HG03196 (cell line): Measurements from ENCODE around the gene STARD10.

ENCODE experiments used
- ATAC-seq: cut with Tn5 transposase; IDR thresholded peaks from one replicate; pipeline ENCODE4 v1.9.1; 2021; ENCODE audit not compliant: unreplicated experiment

Gene STARD10

DNA sequence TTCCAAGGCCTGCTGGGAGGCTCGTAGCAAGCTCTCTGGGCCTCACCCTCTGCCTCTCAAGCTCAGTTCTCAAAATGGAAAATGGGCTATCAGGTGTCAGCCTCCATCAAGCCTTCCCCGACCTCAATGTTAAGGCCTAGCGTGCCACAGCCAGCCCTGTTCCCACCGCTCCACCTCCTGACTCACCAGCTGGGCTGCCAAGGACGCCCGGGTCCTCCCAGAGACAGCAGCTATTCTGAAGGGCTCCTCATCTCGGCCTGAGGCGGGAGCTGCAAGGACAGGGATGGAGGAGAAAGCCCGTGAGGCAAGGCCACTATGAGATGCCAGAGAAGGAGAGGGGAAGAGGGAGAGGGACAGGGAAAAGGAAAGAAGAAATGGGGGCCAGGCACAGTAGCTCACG, 61.5 kb downstream of the STARD10 start:
- no peak for ATAC-seq

DNA sequence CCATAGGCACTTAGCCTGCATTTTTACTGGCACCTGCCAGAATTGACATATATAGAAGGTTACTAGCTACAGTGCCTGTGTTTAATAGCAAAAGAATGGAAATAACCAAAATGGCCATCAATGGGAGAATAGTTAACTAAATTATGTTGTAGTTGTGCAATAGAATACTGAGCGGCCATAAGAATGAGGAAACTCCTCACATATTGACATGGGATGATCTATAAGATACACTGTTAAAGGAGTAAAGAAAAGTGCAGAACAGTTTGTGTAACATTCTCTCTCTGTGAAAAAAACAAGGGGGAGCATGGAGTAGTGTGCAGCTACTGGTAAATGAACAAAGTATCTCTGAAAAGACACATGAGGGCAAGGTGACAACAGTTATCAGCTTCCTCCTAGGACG, 63.1 kb downstream of the STARD10 start:
- ATAC-seq = no peak

DNA sequence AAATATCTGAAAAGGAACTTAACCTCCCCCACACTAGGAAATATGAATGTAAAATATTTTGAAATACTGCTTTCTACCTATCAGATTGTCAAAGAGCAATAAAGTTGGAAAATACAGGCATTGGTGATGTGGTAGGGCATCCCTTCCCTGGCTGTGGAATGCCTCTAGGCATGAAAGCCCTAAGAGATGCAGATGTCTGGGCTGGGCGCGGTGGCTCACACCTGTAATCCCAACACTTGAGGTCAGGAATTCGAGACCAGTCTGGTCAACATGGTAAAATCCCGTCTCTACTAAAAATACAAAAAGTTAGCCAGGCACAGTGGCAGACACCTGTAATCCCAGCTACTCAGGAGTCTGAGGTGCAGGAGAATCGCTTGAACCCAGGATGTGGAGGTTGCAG, 63.6 kb downstream of the STARD10 start:
- no peak for ATAC-seq

DNA sequence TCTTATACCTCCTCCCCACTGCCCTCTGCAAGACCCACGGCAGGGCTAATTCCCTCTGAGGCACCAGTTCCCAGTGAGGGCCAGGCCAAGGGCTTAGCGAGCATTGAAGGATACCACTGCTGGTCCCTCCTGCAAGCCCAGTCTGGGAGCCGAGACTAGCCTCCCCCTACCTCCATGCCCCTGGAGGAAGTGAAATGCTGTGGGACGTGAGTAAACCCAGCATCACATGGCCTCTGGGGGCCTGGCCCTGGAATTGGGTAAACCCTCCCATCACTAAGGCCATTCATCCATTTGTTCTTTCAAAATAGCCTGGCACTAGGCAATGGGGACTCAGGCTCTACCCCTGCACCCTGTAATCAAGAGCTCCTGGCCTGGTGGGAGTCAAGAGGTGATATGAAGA, 66.3 kb downstream of the STARD10 start:
- ATAC-seq = no peak

DNA sequence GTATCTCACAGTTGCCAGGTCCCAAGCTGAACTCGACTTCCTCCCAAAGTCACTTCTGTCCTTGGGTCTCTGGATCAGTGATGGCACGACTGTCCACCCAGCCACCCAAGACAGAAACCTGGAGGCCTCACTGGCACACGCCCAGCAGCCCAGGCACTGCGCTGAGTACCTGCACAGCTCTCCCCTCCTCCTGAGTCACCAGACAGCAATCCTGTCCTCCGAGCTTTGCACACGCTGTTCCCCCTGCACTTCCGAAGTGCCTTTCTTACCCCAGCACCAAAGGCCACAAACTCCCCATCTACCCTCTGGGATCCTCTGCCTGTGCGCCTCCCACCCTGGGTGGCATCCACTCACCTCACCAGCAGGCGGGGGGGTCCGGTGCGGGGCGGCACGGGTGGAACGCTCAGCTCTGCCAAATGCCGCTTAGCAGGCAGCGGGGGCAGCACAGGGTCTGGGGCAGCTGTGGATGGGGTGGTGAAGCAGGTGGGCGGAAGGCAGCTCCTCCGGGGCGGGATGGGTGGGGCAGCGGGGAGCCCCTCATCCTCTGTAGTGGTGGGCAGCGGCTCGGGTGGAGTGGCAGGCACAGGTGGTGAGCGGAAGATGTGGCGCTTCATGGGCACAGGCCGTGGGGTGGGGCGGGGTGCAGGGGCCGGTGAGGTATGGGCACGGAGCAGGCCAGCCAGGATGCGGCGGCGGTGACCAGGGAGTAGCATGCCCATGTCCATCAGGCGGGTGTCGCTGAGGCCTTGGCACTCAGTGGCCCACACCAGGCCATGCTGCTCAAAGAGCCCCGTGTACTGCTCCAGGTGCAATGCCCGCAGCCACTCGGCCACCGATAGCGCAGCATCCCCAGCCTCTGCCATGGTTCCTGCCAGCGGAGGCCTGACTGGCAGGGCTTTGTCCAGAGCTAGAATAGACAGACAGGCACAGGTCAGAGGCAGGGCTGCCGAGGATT, 67.3 kb downstream of the STARD10 start:
- ATAC-seq = no peak

DNA sequence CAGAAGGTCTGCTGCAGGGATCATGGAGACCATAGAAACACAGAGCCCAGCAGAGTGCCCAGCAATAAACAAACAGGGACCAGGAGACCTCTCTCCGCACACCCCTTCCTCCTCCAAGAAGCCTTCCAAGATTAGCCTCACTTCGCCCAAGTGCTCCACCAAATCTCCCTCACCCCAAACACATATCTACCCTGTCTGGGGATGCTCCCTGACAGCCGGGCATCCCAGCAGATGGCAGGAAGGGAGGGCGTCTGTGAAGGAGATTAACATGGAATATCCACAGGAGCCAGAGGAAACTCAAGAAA, 68.2 kb downstream of the STARD10 start:
- ATAC-seq = no peak

DNA sequence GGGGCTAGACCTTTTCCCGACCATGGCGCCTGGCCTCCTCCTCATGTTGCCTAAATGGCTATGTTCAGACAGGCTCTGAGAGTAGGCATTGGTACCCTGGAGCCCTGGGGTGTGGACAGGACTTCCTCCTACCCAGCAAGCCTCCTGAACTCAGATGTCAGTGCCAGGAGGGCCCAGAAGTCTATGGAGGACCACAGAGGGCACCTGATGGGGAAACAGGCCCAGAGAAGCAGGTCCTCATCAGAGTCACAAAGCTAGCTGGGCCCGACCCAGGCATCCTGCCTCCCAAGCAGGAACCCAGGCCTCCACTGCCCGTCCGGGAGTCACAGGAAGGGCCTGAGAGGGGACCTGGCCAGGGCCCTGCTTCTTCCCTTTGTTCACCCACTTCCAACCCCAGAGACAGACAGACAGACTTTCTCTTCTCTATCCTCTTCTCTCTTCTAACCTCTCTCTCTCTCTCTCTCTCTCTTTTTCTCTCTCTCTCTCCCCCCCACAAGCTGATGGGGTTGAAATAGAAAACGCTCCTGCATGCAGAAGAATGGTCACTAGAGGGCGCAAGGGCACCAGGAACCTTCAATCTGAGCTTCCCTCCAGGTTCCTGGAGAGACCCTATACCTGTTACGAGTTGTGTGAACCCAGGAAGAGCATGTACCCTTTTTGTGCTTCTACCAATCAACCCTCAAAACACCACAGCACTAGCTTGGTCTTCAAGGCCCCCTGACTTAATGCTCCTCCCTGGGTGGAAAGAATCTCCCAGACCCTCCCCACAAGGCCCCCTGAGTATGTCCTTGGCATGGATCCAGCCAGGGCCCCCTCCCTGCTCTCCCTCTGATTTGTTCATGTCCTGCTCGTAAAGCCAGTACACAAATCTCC, 68.8 kb downstream of the STARD10 start:
- no peak for ATAC-seq

DNA sequence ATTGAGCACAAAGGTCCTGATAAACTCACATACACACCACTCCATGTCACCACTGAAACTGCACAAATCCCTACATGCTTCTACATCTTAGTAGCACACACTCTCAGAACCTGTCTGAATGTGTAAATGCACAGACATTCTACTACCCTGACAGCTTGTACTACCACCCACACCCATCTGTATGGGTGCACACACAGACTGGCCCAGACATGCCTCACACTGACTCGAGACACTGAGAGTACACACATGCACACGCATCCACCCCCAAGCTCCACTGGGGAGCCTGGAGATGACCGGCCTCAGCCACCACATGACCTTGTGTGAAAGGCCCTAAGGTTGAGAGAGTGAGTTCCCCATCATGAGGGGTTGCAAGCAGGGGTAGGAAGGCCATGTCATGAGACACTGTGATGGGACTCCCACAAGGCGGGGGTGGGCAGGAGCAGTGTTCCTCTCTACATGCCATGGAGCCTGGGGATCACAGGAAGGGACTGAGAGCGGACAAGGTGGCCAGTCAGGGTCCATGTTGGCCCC, 69.8 kb downstream of the STARD10 start:
- ATAC-seq = no peak

DNA sequence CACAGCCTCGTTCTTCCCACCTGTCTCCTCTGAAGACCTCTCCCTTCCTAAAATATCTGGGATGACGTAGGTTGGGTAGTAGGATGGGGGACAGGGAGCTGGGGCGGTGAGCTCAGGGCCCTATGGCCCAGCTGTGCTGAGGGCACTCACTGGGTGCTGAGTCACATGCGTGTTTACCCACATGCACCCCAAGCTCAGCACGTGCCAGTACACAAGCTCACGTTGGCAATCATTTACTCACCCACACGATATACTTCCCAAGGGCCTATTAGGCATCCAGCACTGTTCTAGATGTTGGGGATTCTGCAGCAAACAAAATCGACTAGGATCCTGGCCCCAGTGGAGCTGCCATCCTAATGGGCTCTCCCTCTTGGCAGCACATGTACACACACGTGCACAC, 70.3 kb downstream of the STARD10 start:
- ATAC-seq = no peak

DNA sequence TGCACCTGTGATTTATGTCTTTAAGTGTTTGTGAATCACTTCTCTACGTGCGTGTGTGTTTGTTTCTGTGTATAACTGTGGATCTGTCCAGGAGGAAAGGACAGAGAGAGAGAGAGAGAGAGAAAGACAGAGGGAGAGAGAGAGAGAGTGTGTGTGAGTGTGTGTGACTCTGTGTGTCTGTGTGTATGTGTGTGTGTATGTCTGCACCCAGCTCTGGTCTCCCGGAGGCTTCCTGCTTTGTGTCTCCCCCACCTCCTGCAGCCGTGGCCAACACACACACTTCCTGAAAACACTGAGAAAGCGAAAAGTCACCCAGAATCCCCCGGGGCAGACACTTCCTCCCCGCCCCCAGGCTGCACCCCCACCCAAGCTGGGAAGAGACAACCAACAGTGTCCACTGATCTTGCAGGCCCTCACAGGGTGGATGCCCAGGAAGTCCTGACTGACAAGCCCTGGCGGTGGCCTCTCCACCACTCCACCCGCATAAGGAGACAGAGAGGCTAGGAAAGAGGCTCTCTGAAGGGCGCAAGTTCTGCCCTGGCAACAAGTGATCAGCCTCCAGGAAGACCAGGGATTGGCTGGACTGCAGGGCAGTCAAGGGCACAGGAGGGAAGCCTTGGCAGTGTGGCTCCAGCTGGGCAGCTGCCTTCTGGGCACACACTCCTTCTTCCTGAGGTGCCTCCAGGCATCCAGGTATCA, 71.6 kb downstream of the STARD10 start:
- peak; percentile 60 for ATAC-seq

DNA sequence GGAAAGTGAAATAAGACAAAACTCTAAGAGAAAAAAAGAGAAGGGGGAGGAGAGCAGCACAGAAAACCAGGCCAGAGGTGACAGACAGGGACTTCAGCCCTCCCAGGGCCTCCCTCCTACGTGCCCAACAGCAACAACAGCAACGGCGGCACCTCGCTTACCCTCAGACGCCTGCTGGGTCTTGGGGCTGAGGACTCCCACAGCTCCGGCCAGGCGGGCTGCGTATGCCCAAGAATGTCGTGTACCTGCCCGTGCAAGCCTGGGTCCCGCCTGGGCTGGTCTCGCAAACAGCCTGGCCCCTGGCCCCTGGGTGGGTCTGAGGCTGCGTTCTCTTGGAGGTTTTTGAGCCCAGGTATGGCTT, 72.2 kb downstream of the STARD10 start:
- no peak for ATAC-seq

DNA sequence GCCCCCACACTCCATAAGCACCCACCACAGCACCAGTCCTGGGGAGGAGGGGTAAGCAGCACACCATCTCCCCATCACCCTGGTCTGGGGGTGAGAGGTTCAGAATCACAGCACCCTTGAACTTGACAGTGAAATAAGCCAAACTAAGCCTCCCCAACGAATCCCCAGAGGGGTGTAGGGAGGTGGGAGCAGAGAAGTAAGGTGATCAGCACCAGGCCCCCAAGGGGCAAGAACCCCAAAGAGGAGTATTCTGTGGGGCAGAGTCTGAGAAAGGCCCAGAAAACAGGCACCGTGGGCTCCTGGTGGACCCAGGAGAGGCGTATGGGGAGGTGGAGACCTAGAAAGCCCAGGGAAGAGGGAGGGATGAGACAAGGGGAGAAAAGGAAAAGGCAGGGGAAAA, 72.6 kb downstream of the STARD10 start:
- no peak for ATAC-seq

DNA sequence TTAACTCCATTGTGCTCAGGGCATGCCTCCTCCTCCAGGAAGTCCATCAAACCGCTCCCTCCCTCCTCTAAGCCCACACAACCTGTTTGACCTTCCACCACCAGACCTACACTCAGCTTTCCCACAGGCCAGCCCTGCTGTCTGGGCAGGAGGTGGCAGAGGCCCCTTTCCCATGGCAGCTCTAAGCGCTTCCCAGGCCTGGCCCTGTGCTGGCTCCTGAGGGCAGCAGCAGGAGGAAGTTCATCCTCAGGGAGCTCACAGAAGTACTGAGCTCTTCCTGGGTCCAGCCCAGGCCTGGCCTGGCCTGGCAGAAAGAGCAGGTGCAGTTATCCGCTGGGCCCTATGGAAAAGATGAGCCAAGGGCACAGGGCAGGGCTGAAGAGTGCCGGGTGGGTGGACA, 73.1 kb downstream of the STARD10 start:
- ATAC-seq = no peak

DNA sequence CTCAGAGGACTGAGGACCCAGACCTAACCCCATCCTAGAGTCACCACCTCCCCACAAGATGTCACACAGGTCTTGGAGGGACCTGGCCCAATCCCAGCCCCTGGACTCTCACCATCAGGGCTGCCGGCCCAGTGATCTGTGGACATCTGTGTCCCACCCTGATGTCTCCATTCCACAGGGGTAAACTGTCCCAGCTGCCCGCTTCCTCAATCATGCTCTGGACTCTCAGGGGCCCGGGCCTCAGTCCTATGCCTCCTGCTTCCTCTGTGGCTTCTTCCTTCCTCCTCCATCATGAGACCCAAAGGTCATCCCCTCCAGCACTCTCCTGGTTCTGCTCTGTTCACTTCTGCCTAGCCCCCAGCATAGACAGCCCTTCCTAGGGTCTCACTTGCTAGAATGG, 73.8 kb downstream of the STARD10 start:
- ATAC-seq = no peak

DNA sequence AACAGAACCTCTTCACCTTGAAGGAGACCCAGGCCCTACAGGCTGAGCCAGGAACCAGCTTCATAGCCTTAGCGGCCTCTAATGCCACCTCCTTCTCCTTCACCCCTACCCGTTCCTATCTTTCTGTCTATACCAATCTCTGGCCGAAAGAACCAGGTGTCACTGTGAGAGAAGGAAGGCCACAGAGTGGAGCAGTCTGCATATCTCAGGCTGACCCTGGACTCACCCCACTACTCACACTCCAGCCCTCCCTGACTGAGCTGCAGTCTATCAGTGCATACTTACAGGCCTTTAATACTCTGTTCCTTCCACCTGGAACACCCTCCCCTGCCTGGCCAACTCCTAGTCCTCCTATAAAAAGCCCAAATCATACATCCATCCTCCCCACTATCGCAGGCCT, 74.3 kb downstream of the STARD10 start:
- no peak for ATAC-seq

DNA sequence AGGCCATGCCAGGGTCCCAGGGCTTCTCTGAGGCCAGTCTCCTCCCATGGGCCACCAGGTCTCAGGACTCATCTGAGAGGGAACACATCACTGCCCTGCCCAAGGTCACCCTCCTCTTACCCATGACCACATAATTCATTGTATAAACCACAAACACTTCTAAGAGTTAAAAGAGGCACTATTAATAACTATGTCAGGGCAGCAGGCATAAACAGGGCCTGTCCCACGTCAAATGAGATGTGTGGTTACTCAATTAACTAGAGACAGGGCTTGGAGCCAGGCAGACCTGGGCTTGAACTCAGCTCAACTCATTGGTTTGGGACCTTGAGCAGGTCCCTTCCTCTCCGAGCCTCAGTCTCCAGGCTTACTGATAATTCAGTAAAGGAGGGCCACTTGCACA, 74.7 kb downstream of the STARD10 start:
- ATAC-seq = no peak

DNA sequence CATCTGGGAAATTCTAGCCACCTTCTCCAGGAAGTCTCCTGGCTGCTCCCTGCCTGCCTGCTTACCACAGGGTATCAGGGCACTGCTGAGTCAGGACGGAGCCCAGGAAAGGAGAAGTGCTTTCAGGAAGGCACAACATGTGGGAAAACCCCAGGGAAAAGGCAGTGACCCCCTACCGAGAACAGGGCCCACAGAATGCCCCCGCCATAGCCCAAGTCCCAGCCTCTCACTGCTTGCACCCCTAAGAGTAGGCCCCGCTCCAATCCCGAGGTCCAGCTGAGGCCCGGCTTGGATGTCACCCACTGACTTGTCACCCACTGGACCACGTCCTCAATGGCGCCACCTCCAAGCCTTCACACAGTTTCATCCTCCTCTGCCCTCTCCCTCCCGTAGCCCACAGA, 75.7 kb downstream of the STARD10 start:
- ATAC-seq = no peak

DNA sequence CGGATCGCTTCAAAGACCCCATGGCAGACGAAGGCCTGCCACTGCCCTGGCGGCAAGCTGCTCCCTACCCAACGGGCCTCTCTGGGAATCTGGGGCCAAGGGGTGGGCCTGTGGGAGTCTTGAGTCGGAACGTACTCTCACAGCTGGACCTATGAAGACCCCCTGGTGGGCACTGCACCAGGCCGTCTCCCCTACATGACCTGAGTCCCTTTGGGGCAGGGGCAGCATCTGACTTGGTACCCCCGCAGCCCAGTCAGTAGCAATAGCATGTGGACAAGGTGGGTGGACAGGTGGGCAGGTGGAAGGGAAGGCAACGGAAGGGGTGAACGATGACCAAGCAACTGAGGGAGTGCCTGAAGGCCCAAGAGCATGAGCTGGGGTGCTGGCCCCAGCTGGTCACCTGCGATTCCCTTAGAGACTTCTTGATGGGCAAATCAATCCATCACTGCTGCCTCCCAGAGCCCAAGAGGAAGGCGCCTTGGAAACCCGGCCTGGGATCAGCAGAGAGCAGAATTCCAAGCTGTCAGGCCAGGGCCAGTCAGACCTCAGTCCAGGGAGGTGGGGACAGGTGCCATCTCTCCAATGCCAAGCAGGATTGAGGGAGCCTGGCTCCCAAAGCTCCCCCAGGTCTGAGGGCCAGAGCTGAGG, 76.9 kb downstream of the STARD10 start:
- ATAC-seq = no peak

DNA sequence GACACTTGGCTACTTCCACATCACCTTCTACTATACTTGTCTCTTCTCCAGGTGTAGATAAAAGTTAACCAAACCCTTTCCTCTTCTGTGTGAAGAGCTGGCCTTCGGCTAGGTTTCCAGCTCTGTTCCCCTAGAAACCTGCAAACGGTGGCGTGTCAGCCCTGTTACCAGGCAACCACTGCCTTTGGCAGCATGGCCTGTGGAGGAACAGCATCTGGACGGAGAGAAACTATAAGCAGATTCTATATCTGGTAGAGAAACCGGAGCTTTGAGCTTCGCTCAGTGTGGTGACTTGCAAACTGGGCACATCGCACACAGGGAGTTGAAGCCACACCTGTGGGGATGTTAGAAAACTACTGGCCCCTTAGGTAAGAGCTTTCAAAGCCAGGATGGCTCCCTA, 77.6 kb downstream of the STARD10 start:
- ATAC-seq = no peak

DNA sequence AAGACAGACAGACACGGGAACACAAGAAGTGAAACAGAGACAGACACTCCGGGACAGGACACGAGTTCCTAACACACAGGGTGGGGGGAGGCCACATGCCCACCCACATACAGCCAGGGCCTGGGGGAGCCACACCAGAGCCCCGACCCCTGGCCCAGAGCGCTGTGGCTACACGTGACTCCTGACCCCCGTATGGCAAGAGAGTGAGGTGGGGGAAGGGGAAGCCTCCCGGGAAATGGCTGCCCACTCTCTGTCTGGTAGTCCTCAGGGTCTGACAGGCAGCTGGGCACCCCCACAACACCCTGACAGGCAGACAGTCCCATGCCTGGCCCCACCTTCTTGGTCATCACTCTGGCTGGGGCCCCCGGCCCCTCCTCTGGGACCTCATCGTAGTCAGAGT, 81.0 kb downstream of the STARD10 start:
- ATAC-seq = no peak

DNA sequence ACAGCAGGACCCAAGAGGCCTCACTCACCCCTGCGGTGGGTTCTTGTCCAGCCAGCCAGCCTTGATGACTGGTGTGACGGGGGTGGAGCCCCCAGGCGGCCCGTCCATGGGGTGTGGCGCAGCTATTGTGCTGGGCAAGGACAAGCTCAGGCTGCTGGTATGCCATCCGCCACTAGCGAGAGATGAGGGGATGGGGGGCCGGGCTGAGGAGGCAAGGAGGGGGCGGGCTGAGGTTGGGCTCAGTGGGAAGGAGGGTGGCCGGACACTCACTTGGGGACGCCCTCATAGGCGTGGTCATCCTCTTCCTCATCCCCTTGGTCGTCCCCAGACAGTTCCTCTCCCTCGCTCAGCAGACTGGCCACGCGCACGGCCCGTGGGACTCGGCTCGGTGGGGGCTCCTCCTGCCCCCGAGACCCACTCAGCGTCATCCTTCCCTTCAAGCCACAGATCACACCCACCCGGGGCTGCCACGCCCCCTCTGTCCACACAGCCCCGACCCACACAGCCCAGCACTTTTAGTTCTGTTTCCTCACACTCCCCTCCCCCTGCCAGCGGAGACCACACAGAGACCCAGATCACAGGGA, 81.6 kb downstream of the STARD10 start:
- no peak for ATAC-seq
